T-helper 2 cell treated with Interferon-gamma antibody and Interleukin-4, amounts not matched to agents 100 ng/mL and 5 ng/mL, for 36 hours (primary cell): ENCODE measurements around the gene DDX21. TPM values are rescaled to one million over a fixed set of nuclear protein-coding genes. Genes with fewer than 3 reads are reported as not detected.
"Not testable (repeated sequence)": the region's sequence is repeated elsewhere in the genome, so short reads cannot be mapped to it uniquely, and the experiment has no call there.

Experiments
- intact Hi-C: fragments of 100-400 bp; cut with micrococcal nuclease; formaldehyde crosslinking; loops from one replicate; pipeline ENCODE4 v1.15.1; 2023
- total RNA-seq: library from RNA; stranded (reverse); gene quantifications from 2 replicates; pipeline ENCODE4 v1.2.3, GENCODE V29; 2022

The DDX21 gene
- total RNA-seq, 1 donor from 2014 or later = 109 TPM

DNA sequence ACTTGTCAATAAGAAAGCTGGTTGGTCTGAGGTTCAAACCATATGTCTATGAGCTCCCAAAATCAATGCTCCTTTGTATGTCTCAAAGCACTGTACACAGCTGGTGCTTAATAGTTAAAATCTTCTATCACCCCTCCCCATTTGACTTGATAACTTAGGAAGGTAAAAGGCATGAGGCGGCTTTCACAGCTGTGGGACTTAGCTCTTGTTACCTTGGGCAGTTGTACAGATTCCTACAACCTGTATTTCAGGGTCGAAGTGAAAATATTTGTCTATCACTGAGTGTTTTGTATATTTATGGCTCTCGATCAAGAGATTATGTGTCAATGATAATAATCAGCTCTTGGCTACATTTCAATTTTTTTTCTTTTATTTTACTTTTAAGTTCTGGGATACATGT is 31.6 kb downstream of the DDX21 start:
- intact Hi-C loops = loop anchor here (1.0 to 2.0 kb wide), 4 partner anchors 31 to 235 kb away; partner anchors contain the start of genes DDX21 and SRGN

- intact Hi-C loops = loop anchor here (1.0 to 2.0 kb wide), 4 partner anchors 32 to 234 kb away; partner anchors contain the start of genes DDX21 and SRGN
Observed at GRCh38 chr10:68988530-68989316, 32.8 kb downstream of the DDX21 start, which contains the start of gene KIFBP. Gene KIFBP (plus strand): TSS chr10:68988803. CDS start chr10:68988833, 30 bp downstream.

DNA sequence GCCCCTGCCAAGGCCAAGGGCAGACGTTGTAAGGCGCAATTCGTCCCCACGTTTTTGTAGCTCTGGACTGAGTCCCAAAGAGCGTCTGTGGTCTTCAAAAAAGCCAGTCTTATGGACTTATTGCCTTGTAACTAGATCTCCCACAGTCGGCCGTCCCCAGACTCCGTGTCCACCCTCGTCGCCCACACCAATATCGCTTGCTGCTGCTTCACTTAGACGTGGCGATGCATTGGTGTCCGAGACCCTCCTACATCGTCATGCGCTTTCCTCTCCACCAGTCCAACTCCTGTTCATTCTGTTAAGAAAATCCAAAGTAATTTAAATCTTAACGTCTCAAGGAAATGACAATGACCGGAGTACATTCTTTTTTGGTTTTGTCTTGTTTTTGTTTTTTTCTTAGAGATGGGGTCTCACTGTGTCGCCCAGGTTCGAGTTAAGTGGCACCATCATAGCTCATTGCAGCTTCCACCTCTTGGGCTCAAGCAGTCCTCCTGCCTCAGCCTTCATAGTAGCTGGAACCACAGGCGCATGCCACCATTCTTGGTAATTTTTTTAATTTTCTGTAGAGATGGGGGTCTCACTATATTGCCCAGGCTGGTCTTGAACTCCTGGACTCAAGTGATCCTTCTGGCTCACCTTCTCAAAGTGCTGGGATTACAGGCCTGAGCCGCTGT is 33.5 kb downstream of the DDX21 start:
- intact Hi-C loops = loop anchor here (2.0 kb wide), 2 partner anchors 33 to 99 kb away; partner anchors contain the start of genes DDX21 and SRGN

DNA sequence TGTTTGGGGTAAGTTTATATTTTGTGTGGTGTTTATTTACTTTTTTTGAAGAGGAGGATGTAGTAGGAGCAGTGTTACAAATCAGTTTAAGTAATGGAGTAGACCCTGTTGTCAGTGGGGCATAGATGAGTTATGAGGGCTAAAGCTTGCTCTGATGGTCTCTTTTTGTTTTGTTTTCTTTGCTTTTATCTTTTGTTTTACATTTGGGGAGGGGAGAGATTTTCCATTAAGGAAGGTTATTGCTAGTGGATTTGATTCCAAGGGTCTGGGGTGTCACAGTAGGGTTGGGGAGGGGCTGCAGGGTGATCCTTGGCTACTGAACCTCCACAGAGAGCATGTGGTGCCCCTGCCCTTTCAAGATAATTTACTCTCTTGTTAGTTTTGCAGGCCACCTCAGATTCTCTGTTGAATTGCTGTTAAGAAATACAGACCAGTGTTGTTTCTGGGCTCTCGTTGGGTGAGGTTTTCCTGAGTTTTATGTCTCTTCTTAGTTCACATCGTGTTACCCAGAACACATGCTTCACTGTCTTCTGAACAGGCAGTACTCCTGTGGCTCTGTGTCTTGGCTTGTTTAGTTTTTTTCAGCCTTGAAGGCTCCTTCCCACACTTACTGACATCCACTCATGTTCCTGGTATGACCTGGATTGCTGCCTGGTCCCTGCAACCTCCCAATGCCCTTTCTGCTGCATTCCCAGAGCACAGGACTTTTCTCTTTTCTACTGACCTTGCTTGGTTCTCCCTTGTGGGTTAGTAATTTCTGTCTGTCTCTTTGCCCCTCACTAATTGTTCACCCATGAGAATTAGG is 36.9 kb downstream of the DDX21 start:
- intact Hi-C loops = no loop called here

DNA sequence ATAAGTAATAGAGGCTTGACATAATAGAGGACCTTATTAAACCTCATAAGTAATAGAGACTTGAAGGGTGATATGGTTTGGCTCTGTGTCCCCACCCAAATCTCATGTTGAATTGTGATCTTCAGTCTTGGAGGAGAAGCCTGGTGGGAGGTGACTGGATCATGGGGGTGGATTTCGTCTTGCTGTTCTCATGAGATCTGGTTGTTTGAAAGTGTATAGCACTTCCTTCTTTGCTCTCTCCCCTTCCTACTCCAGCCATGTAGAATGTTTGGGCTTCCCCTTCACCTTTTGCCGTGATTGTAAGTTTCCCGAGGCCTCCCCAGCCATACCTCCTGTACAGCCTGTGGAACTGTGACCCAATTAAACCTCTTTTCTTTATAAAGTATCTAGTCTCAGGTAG is 41.2 kb downstream of the DDX21 start:
- intact Hi-C loops = no loop called here

DNA sequence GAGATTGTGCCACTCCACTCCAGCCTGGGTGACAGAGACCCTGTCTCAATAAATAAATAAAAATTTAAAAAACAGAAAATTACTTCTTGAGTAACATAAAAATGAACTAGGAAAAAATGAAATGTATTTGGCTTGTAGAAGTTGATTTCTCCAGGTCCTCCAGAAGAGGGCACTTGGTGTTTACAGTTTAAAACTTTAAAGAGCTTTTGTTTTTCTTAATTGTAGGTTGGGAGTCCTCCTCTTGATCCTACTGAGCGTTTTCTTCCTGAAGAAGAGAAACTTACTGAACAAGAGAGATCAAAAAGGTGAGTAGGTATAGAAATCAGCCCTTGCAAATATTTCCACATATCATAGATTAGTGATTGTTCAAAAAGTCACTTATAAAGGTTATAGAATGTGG is 48.9 kb downstream of the DDX21 start:
- intact Hi-C loops = loop anchor here (1.0 to 5.0 kb wide), 4 partner anchors 40 to 217 kb away; partner anchors contain the start of gene HKDC1

GRCh38 chr10:69005704-69006485 is 49.9 kb downstream of the DDX21 start:
- intact Hi-C loops = loop anchor here (1.0 to 5.0 kb wide), 4 partner anchors 39 to 216 kb away; partner anchors contain the start of gene HKDC1

DNA sequence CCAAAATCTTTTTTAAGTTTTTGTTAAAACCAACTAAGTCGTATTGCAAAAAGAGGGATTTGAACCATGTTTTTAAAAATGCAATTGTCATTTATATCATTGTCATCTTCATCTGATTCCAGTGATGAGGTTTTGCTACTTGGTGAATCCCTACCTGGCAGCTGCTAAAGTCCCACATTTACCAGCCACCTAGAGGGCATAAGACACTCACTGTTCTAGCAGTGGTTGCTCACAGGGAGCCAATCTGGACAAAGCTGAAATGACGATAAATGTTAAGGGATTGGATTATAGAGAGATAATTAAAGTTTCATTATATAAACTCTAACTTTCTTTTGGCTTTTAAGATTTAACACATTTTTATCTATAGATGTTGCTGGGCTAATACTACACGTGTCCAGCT is 51.3 kb downstream of the DDX21 start:
- intact Hi-C loops = loop anchor here (5.0 kb wide), 1 partner anchor 215 kb away; the partner anchor contains the start of gene HKDC1

- intact Hi-C loops = loop anchor here (5.0 kb wide), 1 partner anchor 213 kb away; the partner anchor contains the start of gene HKDC1
Observed at GRCh38 chr10:69009360-69009759, 53.4 kb downstream of the DDX21 start.

GRCh38 chr10:69010151-69010640 is 54.2 kb downstream of the DDX21 start:
- intact Hi-C loops = no loop called here

DNA sequence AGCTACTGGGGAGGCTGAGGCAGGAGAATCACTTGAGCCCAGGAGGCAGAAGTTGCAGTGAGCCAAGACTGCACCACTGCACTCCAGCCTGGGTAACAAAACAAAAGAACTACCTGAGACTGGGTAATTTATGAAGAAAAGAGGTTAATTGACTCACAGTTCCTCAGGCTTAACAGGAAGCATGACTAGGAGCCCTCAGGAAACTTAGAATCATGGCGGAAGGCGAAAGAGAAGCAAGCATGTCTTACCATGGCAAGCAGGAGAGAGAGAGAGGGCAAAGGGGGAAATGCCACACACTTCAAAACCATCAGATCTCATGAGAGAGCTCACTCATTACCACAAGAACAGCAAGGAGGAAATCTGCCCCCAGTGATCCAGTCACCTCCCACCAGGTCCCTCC is 56.8 kb downstream of the DDX21 start:
- intact Hi-C loops = not testable (repeated sequence)

- intact Hi-C loops = no loop called here
Observed at GRCh38 chr10:69014171-69014570, 58.2 kb downstream of the DDX21 start.

DNA sequence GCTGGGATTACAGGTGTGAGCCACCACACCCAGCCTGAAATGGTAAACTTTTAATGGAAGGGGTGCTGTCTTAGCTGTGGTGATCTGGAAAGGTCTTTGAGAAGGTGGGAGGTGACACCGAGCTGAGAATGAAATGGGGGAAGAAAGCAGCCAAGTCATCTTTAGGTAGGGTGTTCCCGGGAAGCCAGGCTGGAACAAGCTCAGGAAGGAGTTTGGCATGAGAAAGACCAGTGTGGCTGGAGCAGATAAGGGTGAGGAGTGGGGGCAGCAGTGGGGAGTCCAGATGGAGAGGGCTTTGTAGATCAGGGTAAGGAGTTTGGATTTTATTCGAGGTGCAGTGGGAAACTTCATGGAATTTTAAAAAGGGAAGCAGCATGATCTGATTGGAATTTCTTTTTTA is 62.6 kb downstream of the DDX21 start:
- intact Hi-C loops = no loop called here

DNA sequence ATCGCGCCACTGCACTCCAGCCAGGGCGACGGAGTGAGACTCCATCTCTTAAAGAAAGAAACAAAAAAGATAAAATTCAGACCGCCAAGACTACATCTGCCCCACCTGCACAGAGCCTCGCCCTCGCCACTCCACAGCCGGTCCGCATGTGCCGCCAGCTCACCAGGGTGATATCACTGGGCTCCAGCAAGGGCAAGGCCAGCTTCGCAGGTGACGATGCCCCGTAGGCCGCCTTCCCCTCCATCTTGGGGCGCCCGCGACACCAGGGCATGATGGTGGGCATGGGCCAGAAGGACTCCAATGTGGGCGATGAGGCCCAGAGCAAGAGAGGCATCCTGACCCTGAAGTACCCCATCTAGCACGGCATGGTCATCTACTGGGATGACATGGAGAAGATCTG is 66.6 kb downstream of the DDX21 start:
- intact Hi-C loops = no loop called here

GRCh38 chr10:69025370-69025896 is 69.5 kb downstream of the DDX21 start:
- intact Hi-C loops = no loop called here

DNA sequence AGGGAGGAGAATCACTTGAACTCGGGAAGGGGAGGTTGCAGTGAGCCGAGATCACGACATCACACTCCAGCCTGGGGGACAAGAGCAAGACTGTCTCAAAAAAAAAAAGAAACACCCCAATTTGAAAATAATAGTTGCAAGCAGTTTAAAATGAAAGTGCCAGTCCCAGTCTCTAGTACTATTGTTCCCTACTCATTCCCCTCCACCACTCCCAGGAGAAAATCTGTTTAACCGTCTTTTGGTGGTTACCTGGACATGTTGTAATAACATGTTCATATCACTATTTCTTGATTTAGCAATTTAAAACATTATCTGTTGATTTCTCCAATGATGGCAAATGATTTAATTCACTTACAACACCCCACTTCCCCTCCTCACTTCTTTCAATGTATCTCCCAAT is 77.3 kb downstream of the DDX21 start:
- intact Hi-C loops = no loop called here
